H1 (cell line): ENCODE results near the gene FIP1L1. TPM values are rescaled to one million over a fixed set of nuclear protein-coding genes. Genes with fewer than 3 reads are reported as not detected.

Source experiments
- CTCF ChIA-PET: fragments of 300-600 bp; sonication (Branson Sonifier 250); formaldehyde crosslinking; loops from one replicate; lab custom pipeline; 2021; ENCODE audit not compliant: partially characterized antibody; lab: Charles Lee
- POLR2A ChIA-PET: fragments of 300-600 bp; sonication (Branson Sonifier 250); formaldehyde crosslinking; loops from one replicate; lab custom pipeline; 2021; ENCODE audit warnings: inconsistent platforms; ENCODE audit not compliant: partially characterized antibody; lab: Charles Lee
- DNase-seq, 2 experiments: peaks; one replicate each; pipeline versions ENCODE4 v3.0.0 to v3.0.0-alpha.2; 2010 to 2022; ENCODE audit warnings: low spot score in 2 of 2, low read depth in 1 of 2, mixed read lengths in 1 of 2
- FAIRE-seq: peaks from 2 replicates; lab custom pipeline; 2011; peaks lifted over from hg19 to GRCh38; lab: Jason Lieb, UNC
- H2AFZ ChIP-seq: 2 replicates; pipeline ENCODE4 v1.8.1; 2012; ENCODE audit warnings: low read length, inconsistent platforms
- H2AK5ac ChIP-seq: 2 replicates; pipeline ENCODE4 v1.6.1; 2013; ENCODE audit warnings: low read depth, low read length
- H2BK120ac ChIP-seq: replicated peaks from 2 replicates; pipeline ENCODE3; 2013; ENCODE audit warnings: low read depth, low read length, inconsistent platforms
- H2BK12ac ChIP-seq: 2 replicates; pipeline ENCODE4 v1.6.1; 2013; ENCODE audit warnings: low read depth, low read length
- H2BK15ac ChIP-seq: 2 replicates; pipeline ENCODE4 v1.6.1; 2013; ENCODE audit warnings: low read length
- H2BK20ac ChIP-seq: 2 replicates; pipeline ENCODE4 v1.6.1; 2013; ENCODE audit warnings: low read length
- H2BK5ac ChIP-seq: 2 replicates; pipeline ENCODE4 v1.6.1; 2013; ENCODE audit warnings: low read depth, low read length
- H3K14ac ChIP-seq: 2 replicates; pipeline ENCODE4 v1.6.1; 2013; ENCODE audit warnings: inconsistent platforms; ENCODE audit not compliant: insufficient read length
- H3K18ac ChIP-seq: 2 replicates; pipeline ENCODE4 v1.6.1; 2013; ENCODE audit warnings: low read length; ENCODE audit errors: extremely low read depth
- H3K23ac ChIP-seq: 2 replicates; pipeline ENCODE4 v1.6.1; 2013; ENCODE audit warnings: inconsistent platforms; ENCODE audit not compliant: insufficient read length
- H3K23me2 ChIP-seq: 2 replicates; pipeline ENCODE4 v1.6.1; 2013; ENCODE audit warnings: low read depth, low read length
- H3K27ac ChIP-seq: 2 replicates; pipeline ENCODE4 v1.6.1; 2011; ENCODE audit warnings: low read depth, low read length, inconsistent platforms
- H3K27me3 ChIP-seq, 4 experiments: replicated peaks in 1 of 4; 1 replicate in 1 of 4; 2 replicates in 3 of 4; pipeline versions ENCODE4 v1.6.1 to v1.8.1; 2011 to 2013; ENCODE audit warnings: low read length in 3 of 4, mild to moderate bottlenecking in 3 of 4, inconsistent platforms in 2 of 4, mixed read lengths in 2 of 4, moderate library complexity in 1 of 4; ENCODE audit not compliant: control insufficient read depth in 3 of 4, insufficient read depth in 3 of 4; ENCODE audit errors: extremely low read depth in 1 of 4
- H3K36me3 ChIP-seq, 4 experiments: 2 replicates each; pipeline versions ENCODE4 v1.6.1 to v1.8.1; 2011 to 2013; ENCODE audit warnings: mild to moderate bottlenecking in 4 of 4, low read length in 3 of 4, moderate library complexity in 2 of 4, control low read depth in 1 of 4, inconsistent platforms in 1 of 4; ENCODE audit not compliant: insufficient read depth in 4 of 4, control insufficient read depth in 2 of 4
- H3K4ac ChIP-seq: replicated peaks from 2 replicates; pipeline ENCODE3; 2013; ENCODE audit warnings: low read length, low read depth, mixed read lengths, inconsistent platforms; ENCODE audit not compliant: insufficient read length
- H3K4me1 ChIP-seq, 4 experiments: replicated peaks in 1 of 4; 1 replicate in 1 of 4; 2 replicates in 3 of 4; pipeline versions ENCODE4 v1.6.1 to v1.8.1; 2011 to 2013; ENCODE audit warnings: low read length in 3 of 4, inconsistent platforms in 2 of 4, mixed read lengths in 1 of 4; ENCODE audit not compliant: insufficient read depth in 4 of 4, control insufficient read depth in 3 of 4
- H3K4me2 ChIP-seq, 2 experiments: 2 replicates each; pipeline versions ENCODE4 v1.6.1 to v1.8.1; 2011 to 2013; ENCODE audit warnings: low read depth in 2 of 2, low read length in 2 of 2, control low read depth in 1 of 2, inconsistent platforms in 1 of 2, mild to moderate bottlenecking in 1 of 2; ENCODE audit not compliant: insufficient read depth in 1 of 2
- H3K4me3 ChIP-seq, 4 experiments: fragments of 200-600, 300-600 bp in 1 of 4; sonication (generic), shearing (Covaris generic), sonication (Bioruptor Twin) in 1 of 4; 2 replicates each; pipeline versions ENCODE4 v1.5.1 to v1.8.1; 2011 to 2016; ENCODE audit warnings: low read length in 4 of 4, low read depth in 3 of 4, control low read depth in 2 of 4, inconsistent platforms in 2 of 4, mild to moderate bottlenecking in 2 of 4, mixed read lengths in 1 of 4, moderate library complexity in 1 of 4; ENCODE audit not compliant: insufficient read depth in 2 of 4; ENCODE audit errors: extremely low read depth in 1 of 4
- H3K56ac ChIP-seq: replicated peaks from 2 replicates; pipeline ENCODE3; 2013; ENCODE audit warnings: low read depth, mild to moderate bottlenecking, mixed read lengths, low read length, inconsistent platforms; ENCODE audit not compliant: insufficient read length
- H3K79me1 ChIP-seq: 2 replicates; pipeline ENCODE4 v1.6.1; 2013; ENCODE audit warnings: low read depth, low read length, control low read depth
- H3K79me2 ChIP-seq, 2 experiments: 2 replicates each; pipeline versions ENCODE4 v1.6.1 to v1.8.1; 2012 to 2013; ENCODE audit warnings: low read length in 2 of 2, mild to moderate bottlenecking in 2 of 2, inconsistent platforms in 1 of 2; ENCODE audit not compliant: insufficient read depth in 2 of 2, control insufficient read depth in 1 of 2
- H3K9ac ChIP-seq, 4 experiments: replicated peaks in 1 of 4; 1 replicate in 1 of 4; 2 replicates in 3 of 4; pipeline versions ENCODE4 v1.6.1 to v1.8.1; 2011 to 2013; ENCODE audit warnings: low read depth in 3 of 4, low read length in 3 of 4, control low read depth in 2 of 4, mild to moderate bottlenecking in 2 of 4, moderate library complexity in 2 of 4, inconsistent platforms in 1 of 4; ENCODE audit errors: extremely low read depth in 1 of 4
- H3K9me3 ChIP-seq, 2 experiments: 2 replicates each; pipeline versions ENCODE4 v1.6.1 to v1.8.1; 2012 to 2013; ENCODE audit warnings: mild to moderate bottlenecking in 2 of 2, moderate library complexity in 2 of 2, control low read depth in 1 of 2, inconsistent platforms in 1 of 2, low read depth in 1 of 2, low read length in 1 of 2, mixed read lengths in 1 of 2; ENCODE audit not compliant: insufficient read depth in 2 of 2
- H4K20me1 ChIP-seq, 2 experiments: replicated peaks in 1 of 2; 2 replicates each; pipeline versions ENCODE3 to v1.8.1; 2011 to 2013; ENCODE audit warnings: inconsistent platforms in 2 of 2, low read length in 2 of 2, mild to moderate bottlenecking in 1 of 2; ENCODE audit not compliant: insufficient read depth in 2 of 2, control insufficient read depth in 1 of 2
- H4K5ac ChIP-seq: 2 replicates; pipeline ENCODE4 v1.6.1; 2013; ENCODE audit warnings: low read length, low read depth, mixed read lengths, inconsistent platforms; ENCODE audit not compliant: insufficient read length
- H4K8ac ChIP-seq: 2 replicates; pipeline ENCODE4 v1.8.0; 2013; ENCODE audit warnings: mild to moderate bottlenecking, moderate library complexity, low read length, inconsistent platforms; ENCODE audit not compliant: insufficient read depth; ENCODE audit errors: extremely low read depth
- H4K91ac ChIP-seq: replicated peaks from 2 replicates; pipeline ENCODE3; 2013; ENCODE audit warnings: low read length, mixed read lengths, inconsistent platforms; ENCODE audit not compliant: insufficient read length
- BACH1 ChIP-seq: IDR thresholded peaks from 2 replicates; pipeline ENCODE4 v1.6.1; 2012; ENCODE audit warnings: low read length, improper control_type of control experiment
- EZH2 ChIP-seq: fragments of 200-600 bp; sonication (generic); IDR thresholded peaks from 2 replicates; pipeline ENCODE4 v1.7.1; 2012; ENCODE audit warnings: low read depth, mild to moderate bottlenecking, moderate library complexity, low read length, inconsistent platforms; ENCODE audit not compliant: severe bottlenecking
- RAD21 ChIP-seq, 2 experiments: IDR thresholded peaks in 1 of 2; conservative IDR thresholded peaks in 1 of 2; 2 replicates each; pipeline ENCODE4 v1.6.1; 2011; ENCODE audit warnings: low read depth in 2 of 2, low read length in 2 of 2, improper control_type of control experiment in 1 of 2, inconsistent platforms in 1 of 2, mild to moderate bottlenecking in 1 of 2, moderate library complexity in 1 of 2
- SIX5 ChIP-seq: IDR thresholded peaks from 2 replicates; pipeline ENCODE4 v1.6.1; 2011; ENCODE audit warnings: mild to moderate bottlenecking, low read depth, low read length
- WGBS, 2 experiments: shearing (Covaris generic) in 1 of 2; methylation state at CpG; one replicate each; pipeline versions ENCODE4 v1.1.6 to v1.1.7; 2013 to 2015; ENCODE audit warnings: low lambda C conversion rate in 2 of 2, mixed read lengths in 2 of 2, inconsistent platforms in 1 of 2, low coverage in 1 of 2, missing lambda C conversion rate in 1 of 2; ENCODE audit not compliant: insufficient replicate concordance in 2 of 2, insufficient coverage in 1 of 2, insufficient read length in 1 of 2; ENCODE audit errors: extremely low coverage in 1 of 2, missing lambda C conversion rate in 1 of 2; 5-methylcytosine and 5-hydroxymethylcytosine counted together
- polyA plus RNA-seq, 7 experiments: library from polyadenylated mRNA; depleted of rRNA in 3 of 7; stranded (reverse) in 5 of 7; unstranded in 2 of 7; fragments of >200 nt in 5 of 7; fragments of 200-250 nt in 2 of 7; gene quantifications; 1 replicate in 5 of 7; 2 replicates in 1 of 7; 4 replicates in 1 of 7; pipeline versions ENCODE4 v1.2.1 to v1.2.3, GENCODE V29; 2011 to 2013; ENCODE audit warnings: missing spikeins in 2 of 7, mixed read lengths in 2 of 7
- total RNA-seq: library from RNA; stranded (reverse); fragmentation: NEBNext Ultra II Directional; extraction: Animal tissue kit (Norgen Biotek cat#: 25700); gene quantifications from 2 replicates; pipeline ENCODE4 v1.2.1, GENCODE V29; 2021
- TF ChIP-seq, protein P1 (sequence below), 3 experiments: IDR thresholded peaks; 1 replicate in 2 of 3; 2 replicates in 1 of 3; pipeline versions ENCODE4 v1.5.1 to v1.6.1; 2011; ENCODE audit warnings: low read length in 3 of 3, mild to moderate bottlenecking in 3 of 3, inconsistent platforms in 2 of 3, low read depth in 1 of 3, moderate library complexity in 1 of 3; ENCODE audit not compliant: insufficient read depth in 1 of 3; ENCODE audit errors: control extremely low read depth in 1 of 3

The FIP1L1 gene
- total and polyA plus RNA-seq, 2 of the 8 experiments (the other 6 are each of a cell fraction or from before 2014, with no cell fraction given) = 19.5 to 53.7 TPM

DNA sequence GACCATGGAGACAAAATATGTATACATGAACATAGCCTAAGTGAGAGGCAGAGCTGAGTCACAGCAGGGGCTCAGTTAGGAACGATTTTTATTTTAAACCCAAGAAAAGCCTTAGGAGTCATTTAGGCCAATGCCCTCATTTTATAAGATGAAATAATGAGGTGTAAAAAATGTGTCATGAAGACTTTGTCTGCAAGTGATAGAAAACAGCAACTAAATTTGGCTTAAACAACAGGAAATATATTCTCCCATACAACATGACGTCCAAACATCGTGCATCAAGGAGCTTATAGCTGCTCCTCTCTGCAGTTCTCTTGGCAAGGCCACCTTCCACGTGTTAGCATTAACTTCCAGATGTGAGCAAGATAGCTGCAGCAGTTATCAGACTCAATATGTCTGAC, 28.4 kb upstream of the FIP1L1 start:
- no peak for TF ChIP-seq SIX5
- TF ChIP-seq EZH2 = no peak
- TF ChIP-seq, protein P1, sequence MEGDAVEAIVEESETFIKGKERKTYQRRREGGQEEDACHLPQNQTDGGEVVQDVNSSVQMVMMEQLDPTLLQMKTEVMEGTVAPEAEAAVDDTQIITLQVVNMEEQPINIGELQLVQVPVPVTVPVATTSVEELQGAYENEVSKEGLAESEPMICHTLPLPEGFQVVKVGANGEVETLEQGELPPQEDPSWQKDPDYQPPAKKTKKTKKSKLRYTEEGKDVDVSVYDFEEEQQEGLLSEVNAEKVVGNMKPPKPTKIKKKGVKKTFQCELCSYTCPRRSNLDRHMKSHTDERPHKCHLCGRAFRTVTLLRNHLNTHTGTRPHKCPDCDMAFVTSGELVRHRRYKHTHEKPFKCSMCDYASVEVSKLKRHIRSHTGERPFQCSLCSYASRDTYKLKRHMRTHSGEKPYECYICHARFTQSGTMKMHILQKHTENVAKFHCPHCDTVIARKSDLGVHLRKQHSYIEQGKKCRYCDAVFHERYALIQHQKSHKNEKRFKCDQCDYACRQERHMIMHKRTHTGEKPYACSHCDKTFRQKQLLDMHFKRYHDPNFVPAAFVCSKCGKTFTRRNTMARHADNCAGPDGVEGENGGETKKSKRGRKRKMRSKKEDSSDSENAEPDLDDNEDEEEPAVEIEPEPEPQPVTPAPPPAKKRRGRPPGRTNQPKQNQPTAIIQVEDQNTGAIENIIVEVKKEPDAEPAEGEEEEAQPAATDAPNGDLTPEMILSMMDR (IDR thresholded peaks at IDR 0.05; ENCODE audit: control extremely low read depth in 1 of 3, insufficient read depth in 1 of 3, low read depth in 1 of 3, low read length in 3 of 3) = no peak
- TF ChIP-seq RAD21 (IDR thresholded peaks at IDR 0.05 in 1 of 2, conservative IDR thresholded peaks at IDR 0.05 in 1 of 2; ENCODE audit: low read depth in 2 of 2, low read length in 2 of 2) = no peak
- TF ChIP-seq BACH1 = no peak
- H2BK5ac ChIP-seq = no peak overlapping the region
- H3K56ac ChIP-seq = no peak overlapping the region
- no peak overlapping the region for H4K91ac ChIP-seq
- POLR2A ChIA-PET = no interaction called here
- no peaks in the 10 kb centered on the region for H3K79me2 ChIP-seq
- no peak overlapping the region for H4K8ac ChIP-seq
- CTCF ChIA-PET = no interaction called here
- no peak overlapping the region for H2BK12ac ChIP-seq
- no peak overlapping the region for H3K4me2 ChIP-seq
- H3K27me3 ChIP-seq = no peaks in the 10 kb centered on the region
- no peak overlapping the region for H2AK5ac ChIP-seq
- no peaks in the 10 kb centered on the region for H4K20me1 ChIP-seq
- no peak overlapping the region for H3K27ac ChIP-seq
- FAIRE-seq (no peak), DNase-seq (no peak)
- H3K4me1 ChIP-seq = no peaks in the 10 kb centered on the region
- no peak overlapping the region for H3K23ac ChIP-seq
- no peak overlapping the region for H3K18ac ChIP-seq
- H3K36me3 ChIP-seq = peaks cover 0 to 2% (median 2%) of the 10 kb centered on the region in 4 experiments; a peak in 2 of 8 replicates
- H2BK20ac ChIP-seq = no peak overlapping the region
- H4K5ac ChIP-seq = no peak overlapping the region
- 88% methylated on average over 4 of the region's 4 CpGs; no CpG with 5 or more reads in 1 of the 2 experiments for WGBS, 2 experiments
- no peak overlapping the region for H2AFZ ChIP-seq
- no peaks in the 10 kb centered on the region for H3K79me1 ChIP-seq
- H3K23me2 ChIP-seq = no peaks in the 10 kb centered on the region
- no peak overlapping the region for H2BK15ac ChIP-seq
- no peak overlapping the region for H2BK120ac ChIP-seq
- no peak overlapping the region for H3K9ac ChIP-seq
- H3K4ac ChIP-seq = no peak overlapping the region
- peaks cover 0 to 4% of the 10 kb centered on the region in 2 experiments; a peak in 2 of 4 replicates for H3K9me3 ChIP-seq
- H3K14ac ChIP-seq = no peak overlapping the region
- no peak overlapping the region for H3K4me3 ChIP-seq
